NCI-H1694 (cell line): ENCODE data around the gene FMR1NB.
A peak's percentile ranks its signal among the peaks of the same experiment; 100 is the strongest.

ENCODE experiments used
- DNase-seq: peaks from one replicate; lab custom pipeline; 2025; lab: John Stamatoyannopoulos, UW

Gene FMR1NB

GRCh38 chrX:147981038-147981752 is at the start of gene FMR1NB:
TSS of gene FMR1NB (plus strand) at chrX:147981337. CDS start at chrX:147981403, 66 bp downstream.
- no peak for DNase-seq

- DNase-seq: no peak
Measured at GRCh38 chrX:147933815-147934214, 47.3 kb upstream of the FMR1NB start.

- DNase-seq: no peak
Measured at GRCh38 chrX:147935156-147935758, 45.9 kb upstream of the FMR1NB start.

- DNase-seq: no peak
Measured at GRCh38 chrX:147945286-147945685, 35.9 kb upstream of the FMR1NB start.

- DNase-seq: no peak
Measured at GRCh38 chrX:147948531-147948930, 32.6 kb upstream of the FMR1NB start.

- no peak for DNase-seq
Measured at GRCh38 chrX:147950352-147950751, 30.8 kb upstream of the FMR1NB start.

- no peak for DNase-seq
Measured at GRCh38 chrX:147953976-147954375, 27.2 kb upstream of the FMR1NB start.

- no peak for DNase-seq
Measured at GRCh38 chrX:147957291-147957690, 23.8 kb upstream of the FMR1NB start.

GRCh38 chrX:147958291-147958690 is 22.8 kb upstream of the FMR1NB start:
- DNase-seq: no peak

- no peak for DNase-seq
Measured at GRCh38 chrX:147960722-147961121, 20.4 kb upstream of the FMR1NB start.

- DNase-seq: no peak
Measured at GRCh38 chrX:147962476-147962875, 18.7 kb upstream of the FMR1NB start.

- DNase-seq: no peak
Measured at GRCh38 chrX:147978931-147979330, 2.2 kb upstream of the FMR1NB start.

- no peak for DNase-seq
Measured at GRCh38 chrX:148020329-148020728, 39.2 kb downstream of the FMR1NB start.

- DNase-seq: no peak
Measured at GRCh38 chrX:148024425-148025148, 43.5 kb downstream of the FMR1NB start.

GRCh38 chrX:148035380-148035779 is 54.2 kb downstream of the FMR1NB start:
- DNase-seq: no peak

- DNase-seq: no peak
Measured at GRCh38 chrX:148037020-148037419, 55.9 kb downstream of the FMR1NB start.

GRCh38 chrX:148043271-148043855 is 62.2 kb downstream of the FMR1NB start:
- DNase-seq: no peak

- no peak for DNase-seq
Measured at GRCh38 chrX:148047200-148047599, 66.1 kb downstream of the FMR1NB start.

- peak; percentile 66 for DNase-seq
Measured at GRCh38 chrX:148049441-148049840, 68.3 kb downstream of the FMR1NB start.

GRCh38 chrX:148051973-148052372 is 70.8 kb downstream of the FMR1NB start:
- no peak for DNase-seq

GRCh38 chrX:148067285-148067684 is 86.1 kb downstream of the FMR1NB start:
- DNase-seq: no peak

GRCh38 chrX:148069759-148070503 is 88.8 kb downstream of the FMR1NB start:
- no peak for DNase-seq
